IMR-90 (cell line): ENCODE measurements around the gene CD44. TPM values are rescaled to one million over a fixed set of nuclear protein-coding genes. Genes with fewer than 3 reads are reported as not detected.
A peak's percentile ranks its signal among the peaks of the same experiment; 100 is the strongest.

ENCODE experiments used
- ATAC-seq: fragments of 200-7000 bp; cut with Tn5 transposase; 2 replicates; pipeline ENCODE4 v1.9.1; 2020; ENCODE audit warnings: low read depth, mild to moderate bottlenecking, moderate library complexity
- BruUV-seq: library from RNA; stranded (reverse); fragments of 400-500 nt; replicated peaks from 2 replicates; lab custom pipeline; 2021; lab: Mats Ljungman, UMichigan
- CTCF ChIA-PET: fragments of 300-600 bp; formaldehyde crosslinking; extraction: SDS; loops from one replicate; lab custom pipeline; 2021; ENCODE audit warnings: antibody characterized with exemption; lab: Yijun Ruan, JAX
- POLR2A ChIA-PET: fragments of 300-600 bp; sonication (Branson Sonifier 250); formaldehyde crosslinking; loops from one replicate; lab custom pipeline; 2022; ENCODE audit warnings: antibody characterized with exemption; ENCODE audit not compliant: unreplicated experiment; lab: Charles Lee
- DNase-seq: peaks from one replicate; pipeline ENCODE4 v3.0.0; 2013
- H2AFZ ChIP-seq: replicated peaks from 2 replicates; pipeline ENCODE3; 2013; ENCODE audit warnings: low read length, mild to moderate bottlenecking; ENCODE audit not compliant: poor library complexity
- H2AK5ac ChIP-seq: 2 replicates; pipeline ENCODE4 v1.6.1; 2013; ENCODE audit warnings: low read depth, low read length, inconsistent platforms
- H2AK9ac ChIP-seq: replicated peaks from 2 replicates; pipeline ENCODE3; 2013; ENCODE audit warnings: mild to moderate bottlenecking, low read depth, low read length, moderate library complexity; ENCODE audit not compliant: poor library complexity
- H2BK120ac ChIP-seq: 2 replicates; pipeline ENCODE4 v1.6.1; 2013; ENCODE audit warnings: low read depth, low read length, inconsistent platforms
- H2BK15ac ChIP-seq: 3 replicates; pipeline ENCODE4 v1.6.1; 2013; ENCODE audit warnings: low read depth, low read length, inconsistent platforms
- H2BK20ac ChIP-seq: 2 replicates; pipeline ENCODE4 v1.6.1; 2013; ENCODE audit warnings: low read depth, mild to moderate bottlenecking, inconsistent platforms, low read length, moderate library complexity
- H2BK5ac ChIP-seq: 2 replicates; pipeline ENCODE4 v1.6.1; 2013; ENCODE audit warnings: mild to moderate bottlenecking, low read depth, low read length, inconsistent platforms; ENCODE audit not compliant: poor library complexity, severe bottlenecking
- H3K14ac ChIP-seq: replicated peaks from 2 replicates; pipeline ENCODE4 v1.6.1; 2013; ENCODE audit warnings: low read depth, low read length, inconsistent platforms
- H3K18ac ChIP-seq: 2 replicates; pipeline ENCODE4 v1.6.1; 2013; ENCODE audit warnings: low read depth, low read length, control low read depth
- H3K23ac ChIP-seq: 2 replicates; pipeline ENCODE4 v1.6.1; 2013; ENCODE audit warnings: low read depth, low read length, inconsistent platforms
- H3K27ac ChIP-seq: 2 replicates; pipeline ENCODE4 v1.5.1; 2013; ENCODE audit warnings: mild to moderate bottlenecking, control low read depth, low read length; ENCODE audit not compliant: insufficient read depth
- H3K27me3 ChIP-seq: 2 replicates; pipeline ENCODE4 v1.6.1; 2013; ENCODE audit warnings: low read length; ENCODE audit not compliant: control insufficient read depth, insufficient read depth
- H3K36me3 ChIP-seq: 2 replicates; pipeline ENCODE4 v1.6.1; 2013; ENCODE audit warnings: low read length, mixed read lengths; ENCODE audit not compliant: control insufficient read depth, insufficient read depth
- H3K4ac ChIP-seq: 2 replicates; pipeline ENCODE4 v1.6.1; 2013; ENCODE audit warnings: low read depth, low read length, inconsistent platforms
- H3K4me1 ChIP-seq: 2 replicates; pipeline ENCODE4 v1.6.1; 2013; ENCODE audit warnings: low read length, mixed read lengths; ENCODE audit not compliant: control insufficient read depth, insufficient read depth
- H3K4me2 ChIP-seq: 2 replicates; pipeline ENCODE4 v1.6.1; 2013; ENCODE audit warnings: low read depth, mild to moderate bottlenecking, control low read depth, low read length, moderate library complexity
- H3K4me3 ChIP-seq: 2 replicates; pipeline ENCODE4 v1.5.1; 2013; ENCODE audit warnings: low read depth, mild to moderate bottlenecking, control low read depth, low read length, moderate library complexity; ENCODE audit not compliant: insufficient read depth
- H3K56ac ChIP-seq: 2 replicates; pipeline ENCODE4 v1.6.1; 2013; ENCODE audit warnings: low read length, inconsistent platforms; ENCODE audit not compliant: insufficient read depth; ENCODE audit errors: extremely low read depth
- H3K79me1 ChIP-seq, 2 experiments: 2 replicates each; pipeline ENCODE4 v1.6.1; 2013; ENCODE audit warnings: low read length in 2 of 2, inconsistent platforms in 1 of 2, low read depth in 1 of 2
- H3K9ac ChIP-seq: 2 replicates; pipeline ENCODE4 v1.6.1; 2013; ENCODE audit warnings: low read depth, low read length, control low read depth
- H3K9me1 ChIP-seq: 2 replicates; pipeline ENCODE4 v1.6.1; 2013; ENCODE audit warnings: low read length, inconsistent platforms; ENCODE audit not compliant: insufficient read depth
- H3K9me3 ChIP-seq: 2 replicates; pipeline ENCODE4 v1.6.1; 2013; ENCODE audit warnings: low read length; ENCODE audit not compliant: control insufficient read depth, insufficient read depth
- H4K20me1 ChIP-seq: 2 replicates; pipeline ENCODE4 v1.6.1; 2013; ENCODE audit warnings: low read length, inconsistent platforms; ENCODE audit not compliant: insufficient read depth
- H4K5ac ChIP-seq: 2 replicates; pipeline ENCODE4 v1.6.1; 2013; ENCODE audit warnings: mild to moderate bottlenecking, low read depth, low read length, control low read depth
- H4K8ac ChIP-seq, 2 experiments: 2 replicates each; pipeline ENCODE4 v1.6.1; 2013; ENCODE audit warnings: low read depth in 2 of 2, low read length in 2 of 2, control low read depth in 1 of 2, inconsistent platforms in 1 of 2
- H4K91ac ChIP-seq: 2 replicates; pipeline ENCODE4 v1.6.1; 2013; ENCODE audit warnings: low read depth, low read length, inconsistent platforms; ENCODE audit not compliant: insufficient read depth
- CEBPB ChIP-seq: IDR thresholded peaks from 2 replicates; pipeline ENCODE4 v1.6.1; 2012; ENCODE audit warnings: low read depth, low read length, improper control_type of control experiment
- CHD1 ChIP-seq: IDR thresholded peaks from 2 replicates; pipeline ENCODE4 v1.6.1; 2012; ENCODE audit warnings: low read depth, low read length, improper control_type of control experiment
- ELK1 ChIP-seq: fragments of 150-350 bp; IDR thresholded peaks from 2 replicates; pipeline ENCODE4 v1.6.1; 2016; ENCODE audit warnings: low read depth, mild to moderate bottlenecking, low read length, moderate library complexity, borderline replicate concordance
- MAFK ChIP-seq: IDR thresholded peaks from 2 replicates; pipeline ENCODE4 v1.6.1; 2012; ENCODE audit warnings: low read depth, low read length, improper control_type of control experiment
- MAZ ChIP-seq: IDR thresholded peaks from 2 replicates; pipeline ENCODE4 v1.6.1; 2012; ENCODE audit warnings: low read depth, mild to moderate bottlenecking, low read length, improper control_type of control experiment, moderate library complexity, borderline replicate concordance
- NFE2L2 ChIP-seq: fragments of 150-350 bp; IDR thresholded peaks from 2 replicates; pipeline ENCODE4 v1.6.1; 2016; ENCODE audit warnings: low read depth, mild to moderate bottlenecking, low read length
- POLR2A ChIP-seq: IDR thresholded peaks from 2 replicates; pipeline ENCODE4 v1.6.1; 2012; ENCODE audit warnings: mild to moderate bottlenecking, low read depth, low read length
- RAD21 ChIP-seq: IDR thresholded peaks from 2 replicates; pipeline ENCODE4 v1.6.1; 2012; ENCODE audit warnings: low read length, improper control_type of control experiment
- SMC3 ChIP-seq: fragments of 150-350 bp; IDR thresholded peaks from 2 replicates; pipeline ENCODE4 v1.6.1; 2016; ENCODE audit warnings: low read depth, mild to moderate bottlenecking, antibody characterized with exemption, low read length, moderate library complexity
- whole genome bisulfite sequencing, 2 experiments: methylation state at CpG; one replicate each; pipeline versions ENCODE4 v1.1.5 to v1.1.7; 2013; ENCODE audit warnings: missing lambda C conversion rate in 2 of 2; ENCODE audit not compliant: insufficient read length in 1 of 2; ENCODE audit errors: extremely low coverage in 2 of 2; 5-methylcytosine and 5-hydroxymethylcytosine counted together
- dilution Hi-C: fragments of 300-500 bp; cut with HindIII; formaldehyde crosslinking; loops from one replicate; pipeline ENCODE4 v1.14.3; 2018; ENCODE audit warnings: low sequenced_read_pairs; ENCODE audit not compliant: unreplicated experiment
- in situ Hi-C: fragments of 300-500 bp; cut with MboI; formaldehyde crosslinking; loops from 3 replicates; pipeline ENCODE4 v1.14.3; 2019; ENCODE audit warnings: low sequenced_read_pairs, inconsistent platforms, mixed read lengths
- intact Hi-C: fragments of 100-400 bp; cut with micrococcal nuclease; formaldehyde crosslinking; loops from 2 replicates; pipeline ENCODE4 v1.10.0; 2022
- polyA plus RNA-seq, 3 experiments: library from polyadenylated mRNA; depleted of rRNA; stranded (reverse); fragments of >200 nt; gene quantifications; 2 replicates each; pipeline ENCODE4 v1.2.3, GENCODE V29; 2012; ENCODE audit warnings: low replicate concordance in 1 of 3
- total RNA-seq: library from RNA; depleted of rRNA; stranded (reverse); fragments of >200 nt; gene quantifications from 2 replicates; pipeline ENCODE4 v1.2.3, GENCODE V29; 2012
- TF ChIP-seq, protein P1 (sequence below): fragments of 150-350 bp; IDR thresholded peaks from 2 replicates; pipeline ENCODE4 v1.6.1; 2017; ENCODE audit warnings: mild to moderate bottlenecking, antibody characterized with exemption, low read length, low read depth

The CD44 gene
- total and polyA plus RNA-seq, 2 of the 4 experiments (the other 2 are of a cell fraction): 357 to 947 TPM

DNA sequence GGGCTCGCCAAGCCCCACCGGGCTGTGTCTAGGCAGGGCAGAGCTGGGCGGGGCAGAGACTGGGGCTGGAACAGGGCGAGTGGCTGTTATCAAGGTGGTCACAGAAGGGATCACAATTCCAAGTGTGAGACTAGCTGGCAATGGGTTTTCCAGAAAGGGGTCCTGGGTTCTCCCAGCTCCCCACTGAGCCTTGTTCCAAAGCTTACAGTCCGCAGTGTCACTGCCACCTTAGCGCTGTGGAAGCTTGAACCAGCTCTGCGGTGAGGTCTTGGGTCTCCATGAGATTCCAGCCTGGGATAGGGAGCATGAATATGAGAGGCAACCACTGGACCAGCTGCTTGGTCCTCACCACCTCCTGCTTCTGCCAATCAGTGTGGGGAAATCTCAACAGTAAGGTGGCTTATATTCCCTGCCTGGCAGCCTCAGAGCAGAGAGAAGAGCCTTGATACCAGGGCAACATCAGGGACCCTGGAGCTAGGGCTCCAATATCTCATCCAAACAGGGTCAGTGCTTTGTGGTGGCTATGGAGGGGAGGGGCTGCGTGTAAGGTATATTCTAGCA lies 831 bp downstream of the CD44 start:
- Histone ChIP-seq H2BK20ac (peak overlapping the region; percentile 44), H3K9ac (peak overlapping the region; percentile 88), H3K18ac (peak overlapping the region; percentile 87), H3K27me3 (no peaks in the 10 kb centered on the region), H3K27ac (peak overlapping the region; percentile 97), H3K36me3 (peaks cover 22% of the 10 kb centered on the region), H3K56ac (peak overlapping the region; percentile 97), H2AK9ac (peak overlapping the region; percentile 99), H3K4me2 (peak overlapping the region; percentile 90), H3K9me3 (no peaks in the 10 kb centered on the region), H3K9me1 (peaks cover 19% of the 10 kb centered on the region), H4K5ac (peak overlapping the region; percentile 37), H2BK5ac (peak overlapping the region; percentile 96), H4K20me1 (peaks cover 54% of the 10 kb centered on the region), H2AK5ac (peak overlapping the region; percentile 84), H3K4ac (peak overlapping the region; percentile 98), H4K91ac (peak overlapping the region; percentile 97), H2BK120ac (peak overlapping the region; percentile 88), H2BK15ac (peak overlapping the region; percentile 21; the same call in 2 of the 3 replicates), H3K14ac (peak overlapping the region; percentile 97), H3K4me3 (peak overlapping the region; percentile 74), H4K8ac (peak overlapping the region; percentile 65 to 85), H2AFZ (peak overlapping the region; percentile 94), H3K23ac (peak overlapping the region; percentile 97), H3K4me1 (peaks cover 22% of the 10 kb centered on the region), H3K79me1 (peaks cover 7 to 42% of the 10 kb centered on the region in 2 experiments; a peak in 3 of 4 replicates)
- dilution Hi-C loops (no loop called here), in situ Hi-C loops (loop anchor here (5.0 kb wide), 1 partner anchor 143 kb away; no protein-coding TSS in a partner anchor), intact Hi-C loops (loop anchor here (1.0 to 10.0 kb wide), 6 partner anchors 57 to 555 kb away; no protein-coding TSS in a partner anchor)
- ATAC-seq: peak; percentile 27; the same call in 1 of the 2 replicates
- no peak for DNase-seq
- POLR2A ChIA-PET: interaction anchor here (0.6 to 4.9 kb wide), 10 partner anchors 35 to 213 kb away, joined by 3 to 44 read pairs (median 4); no protein-coding TSS in a partner anchor
- BruUV-seq: no TSS peak
- 2% methylated on average over 4 of the region's 8 CpGs; no CpG with 5 or more reads in 1 of the 2 experiments for WGBS, 2 experiments
- TF ChIP-seq SMC3 (no peak), MAZ (no peak), NFE2L2 (no peak), CHD1 (no peak), MAFK (no peak), POLR2A (peak; percentile 27; the same call in 1 of the 2 replicates), CEBPB (no peak), ELK1 (no peak), RAD21 (0 out of 2 replicates have a peak, but pooled peaks have one; percentile 5)
- TF ChIP-seq, protein P1, sequence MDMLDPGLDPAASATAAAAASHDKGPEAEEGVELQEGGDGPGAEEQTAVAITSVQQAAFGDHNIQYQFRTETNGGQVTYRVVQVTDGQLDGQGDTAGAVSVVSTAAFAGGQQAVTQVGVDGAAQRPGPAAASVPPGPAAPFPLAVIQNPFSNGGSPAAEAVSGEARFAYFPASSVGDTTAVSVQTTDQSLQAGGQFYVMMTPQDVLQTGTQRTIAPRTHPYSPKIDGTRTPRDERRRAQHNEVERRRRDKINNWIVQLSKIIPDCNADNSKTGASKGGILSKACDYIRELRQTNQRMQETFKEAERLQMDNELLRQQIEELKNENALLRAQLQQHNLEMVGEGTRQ: no peak
- CTCF ChIA-PET: interaction anchor here (1.7 kb wide), 1 partner anchor 109 kb away, joined by 4 read pairs; no protein-coding TSS in a partner anchor
